ENCODE measurements around the gene PEPD.

GRCh38 chr19:33435706-33436359 lies 85.8 kb downstream of the PEPD start:
- TF ChIP-seq CTCF (IDR thresholded peaks at IDR 0.05) (no peak), POLR2A (IDR thresholded peaks at IDR 0.05) (no peak)
